WTC11 (cell line): Measurements from ENCODE around the gene CCND1. TPM values are rescaled to one million over a fixed set of nuclear protein-coding genes. Genes with fewer than 3 reads are reported as not detected.

Experiments used
- ATAC-seq: fragments of 200-7000 bp; cut with Tn5 transposase; 2 replicates; pipeline ENCODE4 v1.10.0; 2021; ENCODE audit warnings: mild to moderate bottlenecking, moderate library complexity
- CTCF ChIA-PET: fragments of 300-600 bp; sonication (Branson Sonifier 250); formaldehyde crosslinking; loops from one replicate; lab custom pipeline; 2021; ENCODE audit warnings: antibody characterized with exemption; lab: Charles Lee
- POLR2A ChIA-PET: fragments of 350-600 bp; sonication (Branson Sonifier 250); formaldehyde crosslinking; loops from one replicate; lab custom pipeline; 2021; ENCODE audit warnings: antibody characterized with exemption; lab: Charles Lee
- DNase-seq: peaks from one replicate; pipeline ENCODE4 v3.0.0; 2021; ENCODE audit warnings: low spot score
- H3K27ac Mint-ChIP-seq: 2 replicates; pipeline ENCODE4 v1.8.0; 2021; ENCODE audit warnings: mixed read lengths
- H3K27me3 Mint-ChIP-seq: 2 replicates; pipeline ENCODE4 v1.8.0; 2021; ENCODE audit warnings: low read depth, mild to moderate bottlenecking, moderate library complexity, mixed read lengths
- H3K36me3 Mint-ChIP-seq: 2 replicates; pipeline ENCODE4 v1.8.0; 2021; ENCODE audit warnings: mixed read lengths
- H3K4me1 Mint-ChIP-seq: 2 replicates; pipeline ENCODE4 v1.8.0; 2022; ENCODE audit warnings: mixed read lengths
- H3K4me3 Mint-ChIP-seq: 2 replicates; pipeline ENCODE4 v1.8.0; 2021; ENCODE audit warnings: mild to moderate bottlenecking, moderate library complexity, mixed read lengths
- H3K9me3 Mint-ChIP-seq: 2 replicates; pipeline ENCODE4 v1.8.0; 2021; ENCODE audit warnings: mixed read lengths
- FOXK1 ChIP-seq: sonication (generic); formaldehyde crosslinking; IDR thresholded peaks from 2 replicates; pipeline ENCODE4 v1.8.0; 2022; ENCODE audit warnings: mild to moderate bottlenecking, moderate library complexity, missing genetic modification reagents
- TP53 ChIP-seq: sonication (generic); formaldehyde crosslinking; IDR thresholded peaks from 2 replicates; pipeline ENCODE4 v1.8.1; 2023; ENCODE audit warnings: mild to moderate bottlenecking, missing genetic modification reagents
- total RNA-seq: library from RNA; stranded (reverse); gene quantifications from 3 replicates; pipeline ENCODE4 v1.2.3, GENCODE V29; 2021
- TF ChIP-seq, protein P1 (sequence below): sonication (generic); formaldehyde crosslinking; IDR thresholded peaks from 2 replicates; pipeline ENCODE4 v1.8.0; 2023; ENCODE audit warnings: mild to moderate bottlenecking, missing genetic modification reagents

CCND1 gene
- total RNA-seq, 1 experiment from 2014 or later, result 212 TPM

DNA sequence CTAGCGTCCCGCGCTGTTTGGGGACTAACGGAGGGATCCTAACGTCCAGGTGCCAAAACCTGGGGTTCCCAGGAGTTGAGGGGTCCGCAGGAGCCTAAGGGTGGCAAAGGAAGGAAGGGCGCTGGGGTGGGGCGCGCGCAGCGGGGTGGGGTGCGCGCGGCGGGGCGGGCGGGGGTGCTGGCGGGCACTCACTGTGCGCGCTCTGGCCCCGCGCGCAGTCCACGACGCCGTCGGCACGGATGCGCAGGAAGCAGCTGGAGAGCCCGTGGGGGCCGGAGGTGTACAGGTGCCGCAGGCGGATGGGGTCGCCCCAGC lies 62.5 kb downstream of the CCND1 start:
- TF ChIP-seq TP53 (no peak), FOXK1 (CRISPR knock-in tag) (peak; percentile 22; the same call in 1 of the 2 replicates)
- TF ChIP-seq, protein P1, sequence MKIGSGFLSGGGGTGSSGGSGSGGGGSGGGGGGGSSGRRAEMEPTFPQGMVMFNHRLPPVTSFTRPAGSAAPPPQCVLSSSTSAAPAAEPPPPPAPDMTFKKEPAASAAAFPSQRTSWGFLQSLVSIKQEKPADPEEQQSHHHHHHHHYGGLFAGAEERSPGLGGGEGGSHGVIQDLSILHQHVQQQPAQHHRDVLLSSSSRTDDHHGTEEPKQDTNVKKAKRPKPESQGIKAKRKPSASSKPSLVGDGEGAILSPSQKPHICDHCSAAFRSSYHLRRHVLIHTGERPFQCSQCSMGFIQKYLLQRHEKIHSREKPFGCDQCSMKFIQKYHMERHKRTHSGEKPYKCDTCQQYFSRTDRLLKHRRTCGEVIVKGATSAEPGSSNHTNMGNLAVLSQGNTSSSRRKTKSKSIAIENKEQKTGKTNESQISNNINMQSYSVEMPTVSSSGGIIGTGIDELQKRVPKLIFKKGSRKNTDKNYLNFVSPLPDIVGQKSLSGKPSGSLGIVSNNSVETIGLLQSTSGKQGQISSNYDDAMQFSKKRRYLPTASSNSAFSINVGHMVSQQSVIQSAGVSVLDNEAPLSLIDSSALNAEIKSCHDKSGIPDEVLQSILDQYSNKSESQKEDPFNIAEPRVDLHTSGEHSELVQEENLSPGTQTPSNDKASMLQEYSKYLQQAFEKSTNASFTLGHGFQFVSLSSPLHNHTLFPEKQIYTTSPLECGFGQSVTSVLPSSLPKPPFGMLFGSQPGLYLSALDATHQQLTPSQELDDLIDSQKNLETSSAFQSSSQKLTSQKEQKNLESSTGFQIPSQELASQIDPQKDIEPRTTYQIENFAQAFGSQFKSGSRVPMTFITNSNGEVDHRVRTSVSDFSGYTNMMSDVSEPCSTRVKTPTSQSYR (CRISPR knock-in tag), result no peak
- Mint-ChIP-seq H3K9me3 (no peaks in the 10 kb centered on the region), H3K4me3 (peak overlapping the region; percentile 86), H3K27me3 (peaks cover 7% of the 10 kb centered on the region), H3K36me3 (peaks cover 10% of the 10 kb centered on the region), H3K4me1 (peaks cover 51% of the 10 kb centered on the region), H3K27ac (peak overlapping the region; percentile 91)
- ChIA-PET CTCF (interaction anchor here (1.2 to 4.7 kb wide), 4 partner anchors 17 to 186 kb away, joined by 4 to 28 read pairs (median 9); no protein-coding TSS in a partner anchor), POLR2A (no interaction called here)
- no peak for ATAC-seq
- no peak for DNase-seq

Other genes starting within 250 kb of the CCND1 start
- not detected in 3 replicates for gene LINC01488, start 159.5 kb upstream of the CCND1 start, total RNA-seq
- gene LTO1, start 34.2 kb downstream of the CCND1 start, total RNA-seq, result 20.5 to 27.5 TPM (median 20.6 TPM) in 3 replicates
- 17.6 to 19.3 TPM (median 18.6 TPM) in 3 replicates for gene FGF19, start 62.9 kb downstream of the CCND1 start, total RNA-seq
- 3.2 to 5.9 TPM (median 3.3 TPM) in 3 replicates for gene FGF4, start 134.2 kb downstream of the CCND1 start, total RNA-seq
- gene FGF3, start 178.3 kb downstream of the CCND1 start, total RNA-seq, result not detected in 3 replicates